Stomach (tissue), 9 donors: ENCODE measurements around the gene GLS. TPM values are rescaled to one million over a fixed set of nuclear protein-coding genes. Genes with fewer than 3 reads are reported as not detected.
"Not testable (repeated sequence)": the region's sequence is repeated elsewhere in the genome, so short reads cannot be mapped to it uniquely, and the experiment has no call there.

ENCODE experiments used
- DNase-seq, 2 donors: peaks; one replicate each; pipeline versions ENCODE4 v3.0.0 to v3.0.0-alpha.2; 2013 to 2019
- H3K27ac ChIP-seq, 5 donors: fragments of 200-600 bp in 4 of 5; sonication (generic) in 4 of 5; one replicate each; pipeline ENCODE4 v1.5.1; 2013 to 2019; ENCODE audit warnings: mild to moderate bottlenecking in 1 of 5, moderate library complexity in 1 of 5
- H3K27me3 ChIP-seq, 3 donors: fragments of 200-600 bp; sonication (generic); one replicate each; pipeline ENCODE4 v1.5.1; 2017 to 2019; ENCODE audit warnings: mixed run types in 1 of 3
- H3K36me3 ChIP-seq, 4 donors: fragments of 200-600 bp; sonication (generic); 1 replicate in 3 of 4; 2 replicates in 1 of 4; pipeline ENCODE4 v1.5.1; 2016 to 2019
- H3K4me1 ChIP-seq, 4 donors: fragments of 200-600 bp; sonication (generic); one replicate each; pipeline ENCODE4 v1.5.1; 2016 to 2019
- H3K4me3 ChIP-seq, 4 donors: fragments of 200-600 bp; sonication (generic) in 3 of 4; one replicate each; pipeline ENCODE4 v1.5.1; 2016 to 2019; ENCODE audit warnings: mild to moderate bottlenecking in 1 of 4
- H3K9me3 ChIP-seq, 4 donors: fragments of 200-600 bp; sonication (generic); one replicate each; pipeline ENCODE4 v1.5.1; 2016 to 2019
- CTCF ChIP-seq, 7 experiments: fragments of 450-650 bp in 4 of 7; fragments of 200-600 bp in 3 of 7; sonication (generic) in 3 of 7; IDR thresholded peaks; one replicate each; pipeline ENCODE4 v1.5.1; 2016 to 2019; ENCODE audit warnings: antibody characterized with exemption in 7 of 7, control low read depth in 2 of 7, mild to moderate bottlenecking in 1 of 7
- EP300 ChIP-seq: sonication (generic); formaldehyde crosslinking; IDR thresholded peaks from one replicate; pipeline ENCODE4 v1.6.1; 2017; ENCODE audit warnings: antibody characterized with exemption
- POLR2A ChIP-seq, 4 donors: fragments of 450-650 bp; IDR thresholded peaks; one replicate each; pipeline ENCODE4 v1.6.1; 2016; ENCODE audit warnings: antibody characterized with exemption in 4 of 4, control low read depth in 2 of 4, mild to moderate bottlenecking in 1 of 4, moderate library complexity in 1 of 4
- POLR2AphosphoS5 ChIP-seq, 3 donors: sonication (generic); formaldehyde crosslinking; IDR thresholded peaks; one replicate each; pipeline ENCODE4 v1.6.1; 2016; ENCODE audit warnings: antibody characterized with exemption in 3 of 3
- whole genome bisulfite sequencing, 5 donors: extraction: QIAGEN DNeasy Blood & Tissue Kit in 3 of 5; methylation state at CpG; one replicate each; pipeline versions ENCODE4 v1.1.5 to v1.1.7; 2013 to 2018; 5-methylcytosine and 5-hydroxymethylcytosine counted together
- intact Hi-C: fragments of 100-400 bp; cut with DNase I; formaldehyde crosslinking; loops from one replicate; pipeline ENCODE4 v1.15.1; 2023; ENCODE audit warnings: low total_unique reads
- polyA plus RNA-seq, 3 donors: library from polyadenylated mRNA; stranded (reverse); fragments of 200-250 nt; gene quantifications; one replicate each; pipeline ENCODE4 v1.2.3, GENCODE V29; 2013
- total RNA-seq, 5 donors: library from RNA; depleted of rRNA; stranded (reverse); fragments of >200 nt; gene quantifications; one replicate each; pipeline versions ENCODE4 v1.1.0 to v1.2.3, GENCODE V29; 2014 to 2016
- donor health status: healthy with polysubstance abuse.
- donor health status: Bipolar disorder and iron deficiency.
- donor health status: healthy.

The GLS gene
- total and polyA plus RNA-seq, 8 donors: 9.6 to 353 (median 109) TPM

- peaks cover 0 to 5% (median 0%) of the 10 kb centered on the region in 4 donors for H3K36me3 ChIP-seq
- peaks cover 8 to 12% (median 9%) of the 10 kb centered on the region in 4 donors for H3K4me1 ChIP-seq
- H3K27me3 ChIP-seq: no peaks in the 10 kb centered on the region
- H3K4me3 ChIP-seq: no peak overlapping the region
- peaks cover 0 to 15% (median 0%) of the 10 kb centered on the region in 4 donors for H3K9me3 ChIP-seq
- TF ChIP-seq CTCF (IDR thresholded peaks at IDR 0.05): no peak
- TF ChIP-seq POLR2AphosphoS5 (IDR thresholded peaks at IDR 0.05): no peak
- no peak for TF ChIP-seq EP300
- no peak for TF ChIP-seq POLR2A (IDR thresholded peaks at IDR 0.05)
- H3K27ac ChIP-seq: no peak overlapping the region
- no peak for DNase-seq
- 26 to 45% (median 33%) methylated on average over 4 of the region's 4 CpGs for WGBS, 5 donors
- intact Hi-C loops: no loop called here
These were observed 72.6 kb downstream of the GLS start for GRCh38 chr2:190953257-190953656.

GRCh38 chr2:190959911-190960788 is 79.5 kb downstream of the GLS start:
- TF ChIP-seq CTCF (IDR thresholded peaks at IDR 0.05): no peak
- no peak for TF ChIP-seq POLR2A (IDR thresholded peaks at IDR 0.05)
- no peak for TF ChIP-seq POLR2AphosphoS5 (IDR thresholded peaks at IDR 0.05)
- no peak for TF ChIP-seq EP300
- no peak overlapping the region for H3K4me3 ChIP-seq
- no peaks in the 10 kb centered on the region for H3K27me3 ChIP-seq
- 67 to 83% (median 76%) methylated on average over 5 of the region's 5 CpGs for WGBS, 5 donors
- H3K4me1 ChIP-seq: peaks cover 0 to 4% (median 0%) of the 10 kb centered on the region in 4 donors
- H3K36me3 ChIP-seq: peaks cover 7 to 42% (median 40%) of the 10 kb centered on the region in 4 donors
- intact Hi-C loops: no loop called here
- no peak overlapping the region for H3K27ac ChIP-seq
- no peak for DNase-seq
- H3K9me3 ChIP-seq: peaks cover 0 to 15% (median 0%) of the 10 kb centered on the region in 4 donors

GRCh38 chr2:190961117-190961516 is 80.5 kb downstream of the GLS start:
- intact Hi-C loops, H3K4me3 ChIP-seq, H3K27ac ChIP-seq, DNase-seq, H3K4me1 ChIP-seq, H3K27me3 ChIP-seq: not testable (repeated sequence)
- H3K9me3 ChIP-seq: peaks cover 0 to 11% (median 0%) of the 10 kb centered on the region in 4 donors
- 94 to 98% (median 95%) methylated on average over 5 of the region's 5 CpGs for WGBS, 5 donors
- peaks cover 12 to 51% (median 49%) of the 10 kb centered on the region in 4 donors for H3K36me3 ChIP-seq

GRCh38 chr2:190961918-190962487 is 81.4 kb downstream of the GLS start:
- H3K27ac ChIP-seq: no peak overlapping the region
- H3K9me3 ChIP-seq: peaks cover 0 to 2% (median 0%) of the 10 kb centered on the region in 4 donors
- 74 to 98% (median 85%) methylated on average over 2 of the region's 2 CpGs for WGBS, 5 donors
- DNase-seq: no peak
- no peak overlapping the region for H3K4me3 ChIP-seq
- no peaks in the 10 kb centered on the region for H3K27me3 ChIP-seq
- TF ChIP-seq POLR2A (IDR thresholded peaks at IDR 0.05): no peak
- no peak for TF ChIP-seq CTCF (IDR thresholded peaks at IDR 0.05)
- no peak for TF ChIP-seq EP300
- no peak for TF ChIP-seq POLR2AphosphoS5 (IDR thresholded peaks at IDR 0.05)
- H3K36me3 ChIP-seq: peaks cover 14 to 60% (median 54%) of the 10 kb centered on the region in 4 donors
- intact Hi-C loops: no loop called here
- H3K4me1 ChIP-seq: peaks cover 0 to 4% (median 0%) of the 10 kb centered on the region in 4 donors
